Neural cell (in vitro differentiated cells): ENCODE results near the gene MANF.

Source experiments
- CTCF ChIP-seq: fragments of 450-650 bp; IDR thresholded peaks from 2 replicates; pipeline ENCODE4 v1.5.1; 2014; ENCODE audit warnings: antibody characterized with exemption, mild to moderate bottlenecking, moderate library complexity; ENCODE audit not compliant: poor library complexity, severe bottlenecking
- EZH2 ChIP-seq: fragments of 200-600, 300-800 bp; shearing (Covaris generic), sonication (generic); IDR thresholded peaks from 2 replicates; pipeline ENCODE4 v1.6.1; 2014; ENCODE audit warnings: antibody characterized with exemption, low read length, borderline replicate concordance, mild to moderate bottlenecking; ENCODE audit not compliant: insufficient read depth, poor library complexity, severe bottlenecking
- POLR2AphosphoS5 ChIP-seq: IDR thresholded peaks from 2 replicates; pipeline ENCODE4 v1.6.1; 2012

GRCh38 chr3:51340989-51341636 is 44.0 kb upstream of the MANF start:
- TF ChIP-seq POLR2AphosphoS5: no peak
- TF ChIP-seq CTCF: no peak
- TF ChIP-seq EZH2: no peak
